IPS-15b (cell line): Measurements from ENCODE around the gene LHPP.

Source experiments
- H3K27me3 ChIP-seq: one replicate; pipeline ENCODE4 v1.6.1; 2013; ENCODE audit warnings: low read length; ENCODE audit not compliant: control insufficient read depth, insufficient read depth
- H3K36me3 ChIP-seq: one replicate; pipeline ENCODE4 v1.6.1; 2013; ENCODE audit warnings: low read length; ENCODE audit not compliant: control insufficient read depth, insufficient read depth
- H3K4me1 ChIP-seq: one replicate; pipeline ENCODE4 v1.6.1; 2013; ENCODE audit warnings: mild to moderate bottlenecking, low read length; ENCODE audit not compliant: control insufficient read depth, insufficient read depth
- H3K4me3 ChIP-seq: one replicate; pipeline ENCODE4 v1.5.1; 2013; ENCODE audit warnings: low read depth, low read length
- H3K9ac ChIP-seq: one replicate; pipeline ENCODE4 v1.6.1; 2013; ENCODE audit warnings: low read depth, mild to moderate bottlenecking, low read length
- H3K9me3 ChIP-seq: one replicate; pipeline ENCODE4 v1.6.1; 2013; ENCODE audit warnings: mild to moderate bottlenecking, low read length; ENCODE audit not compliant: control insufficient read depth, insufficient read depth

Gene LHPP

GRCh38 chr10:124477614-124478363 is 16.2 kb downstream of the LHPP start:
- H3K36me3 ChIP-seq: no peaks in the 10 kb centered on the region
- no peak overlapping the region for H3K4me3 ChIP-seq
- H3K27me3 ChIP-seq: no peaks in the 10 kb centered on the region
- no peaks in the 10 kb centered on the region for H3K9me3 ChIP-seq
- H3K9ac ChIP-seq: no peak overlapping the region
- H3K4me1 ChIP-seq: peaks cover 13% of the 10 kb centered on the region

- Histone ChIP-seq H3K4me3 (no peak overlapping the region), H3K36me3 (no peaks in the 10 kb centered on the region), H3K27me3 (no peaks in the 10 kb centered on the region), H3K9me3 (no peaks in the 10 kb centered on the region), H3K4me1 (peaks cover 13% of the 10 kb centered on the region), H3K9ac (no peak overlapping the region)
Measured at GRCh38 chr10:124478515-124478914, 16.9 kb downstream of the LHPP start.

- H3K36me3 ChIP-seq: no peaks in the 10 kb centered on the region
- H3K9me3 ChIP-seq: no peaks in the 10 kb centered on the region
- H3K9ac ChIP-seq: no peak overlapping the region
- no peak overlapping the region for H3K4me3 ChIP-seq
- peaks cover 13% of the 10 kb centered on the region for H3K4me1 ChIP-seq
- no peaks in the 10 kb centered on the region for H3K27me3 ChIP-seq
Measured at GRCh38 chr10:124480860-124481259, 19.2 kb downstream of the LHPP start.

- peaks cover 13% of the 10 kb centered on the region for H3K4me1 ChIP-seq
- no peak overlapping the region for H3K4me3 ChIP-seq
- no peaks in the 10 kb centered on the region for H3K9me3 ChIP-seq
- H3K36me3 ChIP-seq: no peaks in the 10 kb centered on the region
- no peaks in the 10 kb centered on the region for H3K27me3 ChIP-seq
- H3K9ac ChIP-seq: no peak overlapping the region
Measured at GRCh38 chr10:124481717-124482116, 20.1 kb downstream of the LHPP start.

GRCh38 chr10:124482236-124482800 is 20.7 kb downstream of the LHPP start:
- no peaks in the 10 kb centered on the region for H3K36me3 ChIP-seq
- H3K27me3 ChIP-seq: no peaks in the 10 kb centered on the region
- no peak overlapping the region for H3K9ac ChIP-seq
- no peak overlapping the region for H3K4me3 ChIP-seq
- no peaks in the 10 kb centered on the region for H3K9me3 ChIP-seq
- H3K4me1 ChIP-seq: peaks cover 13% of the 10 kb centered on the region

GRCh38 chr10:124482876-124483275 is 21.3 kb downstream of the LHPP start:
- no peaks in the 10 kb centered on the region for H3K36me3 ChIP-seq
- no peak overlapping the region for H3K9ac ChIP-seq
- no peaks in the 10 kb centered on the region for H3K9me3 ChIP-seq
- no peaks in the 10 kb centered on the region for H3K27me3 ChIP-seq
- H3K4me3 ChIP-seq: no peak overlapping the region
- peaks cover 13% of the 10 kb centered on the region for H3K4me1 ChIP-seq

- no peaks in the 10 kb centered on the region for H3K9me3 ChIP-seq
Measured at GRCh38 chr10:124484031-124484430, 22.4 kb downstream of the LHPP start.

GRCh38 chr10:124484661-124485060 is 23.0 kb downstream of the LHPP start:
- Histone ChIP-seq H3K9me3 (no peaks in the 10 kb centered on the region), H3K4me1 (peaks cover 13% of the 10 kb centered on the region), H3K4me3 (no peak overlapping the region), H3K36me3 (no peaks in the 10 kb centered on the region), H3K27me3 (no peaks in the 10 kb centered on the region), H3K9ac (no peak overlapping the region)

More at GRCh38 chr10:124484031-124484430, 22.4 kb downstream of the LHPP start:
- no peaks in the 10 kb centered on the region for H3K27me3 ChIP-seq
- no peaks in the 10 kb centered on the region for H3K36me3 ChIP-seq
- peaks cover 13% of the 10 kb centered on the region for H3K4me1 ChIP-seq
- no peak overlapping the region for H3K4me3 ChIP-seq
- H3K9ac ChIP-seq: no peak overlapping the region

GRCh38 chr10:124486635-124487034 is 25.0 kb downstream of the LHPP start:
- peaks cover 6% of the 10 kb centered on the region for H3K4me1 ChIP-seq
- no peaks in the 10 kb centered on the region for H3K36me3 ChIP-seq
- H3K27me3 ChIP-seq: no peaks in the 10 kb centered on the region
- H3K9ac ChIP-seq: no peak overlapping the region
- no peaks in the 10 kb centered on the region for H3K9me3 ChIP-seq
- no peak overlapping the region for H3K4me3 ChIP-seq

GRCh38 chr10:124491105-124491504 is 29.5 kb downstream of the LHPP start:
- Histone ChIP-seq H3K9ac (no peak overlapping the region), H3K9me3 (no peaks in the 10 kb centered on the region), H3K27me3 (no peaks in the 10 kb centered on the region), H3K4me1 (no peaks in the 10 kb centered on the region), H3K4me3 (no peak overlapping the region), H3K36me3 (no peaks in the 10 kb centered on the region)

GRCh38 chr10:124492266-124492665 is 30.6 kb downstream of the LHPP start:
- Histone ChIP-seq H3K36me3 (no peaks in the 10 kb centered on the region), H3K9ac (no peak overlapping the region), H3K9me3 (no peaks in the 10 kb centered on the region), H3K27me3 (no peaks in the 10 kb centered on the region), H3K4me3 (no peak overlapping the region), H3K4me1 (no peaks in the 10 kb centered on the region)

- Histone ChIP-seq H3K4me3 (no peak overlapping the region), H3K9me3 (no peaks in the 10 kb centered on the region), H3K36me3 (no peaks in the 10 kb centered on the region), H3K27me3 (no peaks in the 10 kb centered on the region), H3K9ac (no peak overlapping the region), H3K4me1 (no peaks in the 10 kb centered on the region)
Measured at GRCh38 chr10:124493214-124493882, 31.7 kb downstream of the LHPP start.
